SK-N-SH treated with all-trans-retinoic acid at 6 μM for 48 hours (cell line): ENCODE data around the gene ALKAL2.

Source experiments
- ISL1 ChIP-seq: fragments of 250-450 bp; sonication (Bioruptor Pico); IDR thresholded peaks from 2 replicates; pipeline ENCODE4 v2.1.2; 2022; ENCODE audit warnings: mild to moderate bottlenecking, moderate library complexity
- RARB ChIP-seq: fragments of 250-450 bp; sonication (Bioruptor Pico); IDR thresholded peaks from 2 replicates; pipeline ENCODE4 v1.8.0; 2021; ENCODE audit warnings: mild to moderate bottlenecking, moderate library complexity
- TCF4 ChIP-seq: fragments of 250-450 bp; sonication (Bioruptor Pico); IDR thresholded peaks from 2 replicates; pipeline ENCODE4 v1.8.0; 2021; ENCODE audit warnings: mild to moderate bottlenecking, moderate library complexity, borderline replicate concordance
- TOX ChIP-seq: fragments of 250-450 bp; sonication (Bioruptor Pico); IDR thresholded peaks from 2 replicates; pipeline ENCODE4 v1.8.0; 2021; ENCODE audit warnings: mild to moderate bottlenecking, moderate library complexity, borderline replicate concordance
- ZFP30 ChIP-seq: fragments of 450-650 bp; formaldehyde crosslinking; IDR thresholded peaks from 2 replicates; pipeline ENCODE4 v1.5.0; 2022; ENCODE audit warnings: mild to moderate bottlenecking, moderate library complexity
- ZNF70 ChIP-seq: fragments of 450-650 bp; formaldehyde crosslinking; IDR thresholded peaks from 2 replicates; pipeline ENCODE4 v1.5.0; 2020; ENCODE audit warnings: mild to moderate bottlenecking, moderate library complexity
- TF ChIP-seq, protein P1 (sequence below): fragments of 250-450 bp; sonication (Bioruptor Pico); IDR thresholded peaks from 2 replicates; pipeline ENCODE4 v1.8.0; 2020; ENCODE audit warnings: mild to moderate bottlenecking, moderate library complexity, borderline replicate concordance

DNA sequence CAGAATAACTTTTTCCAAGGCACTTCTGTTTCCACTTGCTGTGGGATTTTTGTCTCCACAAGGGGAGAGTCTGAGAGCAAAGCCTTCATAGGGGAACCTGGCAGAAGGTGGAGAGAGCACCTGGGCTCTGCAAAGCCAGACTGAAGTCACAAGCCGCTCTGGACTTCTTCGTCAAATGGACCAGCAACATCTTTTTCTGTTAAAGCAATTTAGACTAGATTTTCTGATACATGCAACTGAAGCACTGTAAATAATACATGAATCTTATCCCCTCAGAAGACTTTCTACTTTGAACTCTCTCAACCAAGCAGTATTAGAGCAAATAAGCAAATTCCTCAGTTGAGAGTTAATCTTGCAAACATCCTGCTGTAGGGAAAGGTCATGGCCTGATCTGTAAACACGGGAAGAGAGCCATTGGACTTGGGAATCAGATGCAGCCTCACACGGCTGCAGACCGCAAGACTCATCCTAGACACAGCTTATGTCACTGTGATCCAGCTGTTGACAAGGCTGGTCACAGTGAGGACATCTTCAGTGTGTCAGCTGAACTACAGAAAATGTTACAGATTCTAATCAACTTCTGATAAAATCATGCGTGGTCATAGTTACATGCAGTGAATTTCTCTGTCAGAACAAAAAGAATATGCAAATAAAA lies 27.3 kb downstream of the ALKAL2 start:
- TF ChIP-seq ZNF70 (CRISPR knock-in tag) (no peak), ZFP30 (CRISPR knock-in tag) (no peak), RARB (CRISPR knock-in tag) (no peak), ISL1 (CRISPR knock-in tag) (no peak), TCF4 (CRISPR knock-in tag) (no peak), TOX (CRISPR knock-in tag) (no peak)
- TF ChIP-seq, protein P1, sequence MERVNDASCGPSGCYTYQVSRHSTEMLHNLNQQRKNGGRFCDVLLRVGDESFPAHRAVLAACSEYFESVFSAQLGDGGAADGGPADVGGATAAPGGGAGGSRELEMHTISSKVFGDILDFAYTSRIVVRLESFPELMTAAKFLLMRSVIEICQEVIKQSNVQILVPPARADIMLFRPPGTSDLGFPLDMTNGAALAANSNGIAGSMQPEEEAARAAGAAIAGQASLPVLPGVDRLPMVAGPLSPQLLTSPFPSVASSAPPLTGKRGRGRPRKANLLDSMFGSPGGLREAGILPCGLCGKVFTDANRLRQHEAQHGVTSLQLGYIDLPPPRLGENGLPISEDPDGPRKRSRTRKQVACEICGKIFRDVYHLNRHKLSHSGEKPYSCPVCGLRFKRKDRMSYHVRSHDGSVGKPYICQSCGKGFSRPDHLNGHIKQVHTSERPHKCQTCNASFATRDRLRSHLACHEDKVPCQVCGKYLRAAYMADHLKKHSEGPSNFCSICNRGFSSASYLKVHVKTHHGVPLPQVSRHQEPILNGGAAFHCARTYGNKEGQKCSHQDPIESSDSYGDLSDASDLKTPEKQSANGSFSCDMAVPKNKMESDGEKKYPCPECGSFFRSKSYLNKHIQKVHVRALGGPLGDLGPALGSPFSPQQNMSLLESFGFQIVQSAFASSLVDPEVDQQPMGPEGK (CRISPR knock-in tag): no peak
